H1 (cell line): ENCODE data around the gene PIK3R6. TPM values are rescaled to one million over a fixed set of nuclear protein-coding genes. Genes with fewer than 3 reads are reported as not detected.

Experiments used
- CREB1 ChIP-seq: IDR thresholded peaks from 2 replicates; pipeline ENCODE4 v1.6.1; 2012; ENCODE audit warnings: inconsistent platforms
- JUN ChIP-seq: IDR thresholded peaks from 2 replicates; pipeline ENCODE4 v1.6.1; 2011; ENCODE audit warnings: low read depth, mild to moderate bottlenecking, improper control_type of control experiment, low read length
- RBBP5 ChIP-seq: IDR thresholded peaks from 2 replicates; pipeline ENCODE4 v1.7.1; 2012; ENCODE audit warnings: low read depth, mild to moderate bottlenecking, inconsistent platforms, low read length, moderate library complexity, borderline replicate concordance
- SP2 ChIP-seq: IDR thresholded peaks from 2 replicates; pipeline ENCODE4 v1.6.1; 2012; ENCODE audit warnings: mild to moderate bottlenecking, low read length, inconsistent platforms
- TBP ChIP-seq: IDR thresholded peaks from 2 replicates; pipeline ENCODE4 v1.6.1; 2011; ENCODE audit warnings: low read depth, low read length, improper control_type of control experiment
- polyA plus RNA-seq, 7 experiments: library from polyadenylated mRNA; depleted of rRNA in 3 of 7; stranded (reverse) in 5 of 7; unstranded in 2 of 7; fragments of >200 nt in 5 of 7; fragments of 200-250 nt in 2 of 7; gene quantifications; 1 replicate in 5 of 7; 2 replicates in 1 of 7; 4 replicates in 1 of 7; pipeline versions ENCODE4 v1.2.1 to v1.2.3, GENCODE V29; 2011 to 2013; ENCODE audit warnings: missing spikeins in 2 of 7, mixed read lengths in 2 of 7
- total RNA-seq: library from RNA; stranded (reverse); fragmentation: NEBNext Ultra II Directional; extraction: Animal tissue kit (Norgen Biotek cat#: 25700); gene quantifications from 2 replicates; pipeline ENCODE4 v1.2.1, GENCODE V29; 2021
- TF ChIP-seq, protein P1 (sequence below): IDR thresholded peaks from 2 replicates; pipeline ENCODE4 v1.6.1; 2012; ENCODE audit warnings: inconsistent platforms
- TF ChIP-seq, protein P2 (sequence below): IDR thresholded peaks from 2 replicates; pipeline ENCODE4 v1.6.1; 2012; ENCODE audit warnings: low read length, inconsistent platforms

Gene PIK3R6
- total and polyA plus RNA-seq, 2 of the 8 experiments (the other 6 are each of a cell fraction or from before 2014, with no cell fraction given), result 0.24 to 1.2 TPM

DNA sequence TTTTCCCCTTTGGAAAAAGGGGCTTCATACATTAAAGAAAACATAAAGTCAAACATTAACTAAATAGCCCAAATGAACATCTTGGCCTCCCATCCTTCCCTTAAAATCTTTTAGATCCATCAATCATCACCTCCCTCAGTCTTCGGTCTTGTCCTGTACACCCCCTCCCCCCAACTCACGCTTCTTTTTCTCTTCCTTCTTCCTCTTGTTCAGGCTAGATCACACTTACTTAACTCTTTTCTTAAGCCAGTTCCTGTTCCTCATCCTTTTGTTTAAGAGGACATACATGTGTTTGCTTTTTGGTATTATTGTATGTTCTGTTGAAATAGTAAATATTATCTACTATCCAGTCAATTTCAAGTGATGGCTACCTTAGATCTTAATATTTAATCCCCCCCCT lies 73.8 kb downstream of the PIK3R6 start (continued):
- TF ChIP-seq, protein P1, sequence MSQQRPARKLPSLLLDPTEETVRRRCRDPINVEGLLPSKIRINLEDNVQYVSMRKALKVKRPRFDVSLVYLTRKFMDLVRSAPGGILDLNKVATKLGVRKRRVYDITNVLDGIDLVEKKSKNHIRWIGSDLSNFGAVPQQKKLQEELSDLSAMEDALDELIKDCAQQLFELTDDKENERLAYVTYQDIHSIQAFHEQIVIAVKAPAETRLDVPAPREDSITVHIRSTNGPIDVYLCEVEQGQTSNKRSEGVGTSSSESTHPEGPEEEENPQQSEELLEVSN, result no peak
- no peak for TF ChIP-seq SP2
- TF ChIP-seq JUN, result no peak
- TF ChIP-seq CREB1, result no peak
- TF ChIP-seq TBP, result no peak
- no peak for TF ChIP-seq RBBP5
- TF ChIP-seq, protein P2, sequence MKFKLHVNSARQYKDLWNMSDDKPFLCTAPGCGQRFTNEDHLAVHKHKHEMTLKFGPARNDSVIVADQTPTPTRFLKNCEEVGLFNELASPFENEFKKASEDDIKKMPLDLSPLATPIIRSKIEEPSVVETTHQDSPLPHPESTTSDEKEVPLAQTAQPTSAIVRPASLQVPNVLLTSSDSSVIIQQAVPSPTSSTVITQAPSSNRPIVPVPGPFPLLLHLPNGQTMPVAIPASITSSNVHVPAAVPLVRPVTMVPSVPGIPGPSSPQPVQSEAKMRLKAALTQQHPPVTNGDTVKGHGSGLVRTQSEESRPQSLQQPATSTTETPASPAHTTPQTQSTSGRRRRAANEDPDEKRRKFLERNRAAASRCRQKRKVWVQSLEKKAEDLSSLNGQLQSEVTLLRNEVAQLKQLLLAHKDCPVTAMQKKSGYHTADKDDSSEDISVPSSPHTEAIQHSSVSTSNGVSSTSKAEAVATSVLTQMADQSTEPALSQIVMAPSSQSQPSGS, result no peak
- TF ChIP-seq, all 59 proteins: peak for 0
